H1 (cell line): ENCODE measurements around the gene NLRP8. TPM values are rescaled to one million over a fixed set of nuclear protein-coding genes. Genes with fewer than 3 reads are reported as not detected.

ENCODE experiments used
- ATF2 ChIP-seq: IDR thresholded peaks from 2 replicates; pipeline ENCODE4 v1.6.1; 2012; ENCODE audit warnings: low read length, inconsistent platforms
- EZH2 ChIP-seq: fragments of 200-600 bp; sonication (generic); IDR thresholded peaks from 2 replicates; pipeline ENCODE4 v1.7.1; 2012; ENCODE audit warnings: low read depth, mild to moderate bottlenecking, moderate library complexity, low read length, inconsistent platforms; ENCODE audit not compliant: severe bottlenecking
- KDM1A ChIP-seq: fragments of 200-600, 300-600 bp; sonication (generic); IDR thresholded peaks from 2 replicates; pipeline ENCODE4 v1.7.1; 2016; ENCODE audit warnings: mild to moderate bottlenecking, low read length, borderline replicate concordance
- NRF1 ChIP-seq: IDR thresholded peaks from 2 replicates; pipeline ENCODE4 v1.6.1; 2011; ENCODE audit warnings: mild to moderate bottlenecking, low read depth, low read length, improper control_type of control experiment
- RXRA ChIP-seq: IDR thresholded peaks from 2 replicates; pipeline ENCODE4 v1.6.1; 2011; ENCODE audit warnings: low read depth, mild to moderate bottlenecking, low read length, moderate library complexity; ENCODE audit not compliant: insufficient read depth
- polyA plus RNA-seq, 7 experiments: library from polyadenylated mRNA; depleted of rRNA in 3 of 7; stranded (reverse) in 5 of 7; unstranded in 2 of 7; fragments of >200 nt in 5 of 7; fragments of 200-250 nt in 2 of 7; gene quantifications; 1 replicate in 5 of 7; 2 replicates in 1 of 7; 4 replicates in 1 of 7; pipeline versions ENCODE4 v1.2.1 to v1.2.3, GENCODE V29; 2011 to 2013; ENCODE audit warnings: missing spikeins in 2 of 7, mixed read lengths in 2 of 7
- total RNA-seq: library from RNA; stranded (reverse); fragmentation: NEBNext Ultra II Directional; extraction: Animal tissue kit (Norgen Biotek cat#: 25700); gene quantifications from 2 replicates; pipeline ENCODE4 v1.2.1, GENCODE V29; 2021

Gene NLRP8
- total and polyA plus RNA-seq, 2 of the 8 experiments (the other 6 are each of a cell fraction or from before 2014, with no cell fraction given) = not detected

GRCh38 chr19:55947532-55947931, at the start of gene NLRP8 (continued):
- TF ChIP-seq NRF1 (no peak), EZH2 (no peak), KDM1A (no peak), ATF2 (no peak), RXRA (no peak)
